ENCODE results near the gene PITPNB. TPM values are rescaled to one million over a fixed set of nuclear protein-coding genes. Genes with fewer than 3 reads are reported as not detected.

PITPNB gene
- total and polyA plus RNA-seq, 2 experiments from 2014 or later = 50.9 to 56.0 TPM

DNA sequence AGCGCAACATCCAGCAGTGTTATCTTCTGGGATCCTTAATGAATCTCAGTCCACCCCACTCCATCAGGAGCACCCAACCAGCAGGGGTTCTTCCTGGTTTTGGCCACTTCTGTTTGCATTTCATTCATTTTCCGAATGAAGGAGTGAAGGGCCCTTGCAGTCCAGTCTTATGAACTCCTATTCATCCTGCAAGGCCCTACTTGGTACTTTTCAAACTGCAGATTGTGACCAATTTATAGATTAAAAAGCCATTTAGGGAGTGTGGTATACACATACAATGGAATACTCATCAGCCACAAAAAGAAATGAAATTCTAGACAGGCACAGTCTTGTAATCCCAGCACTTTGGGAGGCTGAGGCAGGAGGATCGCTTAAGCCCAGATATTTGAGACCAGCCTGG, 107.3 kb downstream of the PITPNB start:
- Histone ChIP-seq H2AFZ (no peak overlapping the region), H3K4me2 (no peak overlapping the region), H3K27ac (ENCODE audit: low read depth) (no peak overlapping the region), H3F3A (replicated peaks; ENCODE audit: low read depth) (0 out of 2 replicates have a peak, but pooled peaks cover 7% of the 10 kb centered on the region), H3K79me2 (replicated peaks; ENCODE audit: insufficient read depth) (no peaks in the 10 kb centered on the region), H4K20me1 (replicated peaks; ENCODE audit: insufficient read depth) (no peaks in the 10 kb centered on the region), H3K4me1 (ENCODE audit: insufficient read depth) (no peaks in the 10 kb centered on the region), H3K9me2 (ENCODE audit: insufficient read depth) (no peaks in the 10 kb centered on the region), H3K4me3 (no peak overlapping the region), H3K36me3 (ENCODE audit: insufficient read depth) (no peaks in the 10 kb centered on the region; the same call in 1 of the 2 replicates), H3K27me3 (ENCODE audit: insufficient read depth) (no peaks in the 10 kb centered on the region)
- Mint-ChIP-seq H3K4me1 (peaks cover 20% of the 10 kb centered on the region), H3K4me3 (no peak overlapping the region), H3K36me3 (ENCODE audit: low read depth) (no peaks in the 10 kb centered on the region), H3K27me3 (ENCODE audit: insufficient read depth, low read depth, poor library complexity) (peaks cover 7% of the 10 kb centered on the region), H3K9me3 (no peaks in the 10 kb centered on the region), H3K27ac (no peak overlapping the region)
- DNase-seq (ENCODE audit: low spot score) (no peak), ATAC-seq (no peak)
- TF ChIP-seq JUNB (IDR thresholded peaks at IDR 0.05; ENCODE audit: unreplicated experiment) = no peak
- TF ChIP-seq, protein P1, sequence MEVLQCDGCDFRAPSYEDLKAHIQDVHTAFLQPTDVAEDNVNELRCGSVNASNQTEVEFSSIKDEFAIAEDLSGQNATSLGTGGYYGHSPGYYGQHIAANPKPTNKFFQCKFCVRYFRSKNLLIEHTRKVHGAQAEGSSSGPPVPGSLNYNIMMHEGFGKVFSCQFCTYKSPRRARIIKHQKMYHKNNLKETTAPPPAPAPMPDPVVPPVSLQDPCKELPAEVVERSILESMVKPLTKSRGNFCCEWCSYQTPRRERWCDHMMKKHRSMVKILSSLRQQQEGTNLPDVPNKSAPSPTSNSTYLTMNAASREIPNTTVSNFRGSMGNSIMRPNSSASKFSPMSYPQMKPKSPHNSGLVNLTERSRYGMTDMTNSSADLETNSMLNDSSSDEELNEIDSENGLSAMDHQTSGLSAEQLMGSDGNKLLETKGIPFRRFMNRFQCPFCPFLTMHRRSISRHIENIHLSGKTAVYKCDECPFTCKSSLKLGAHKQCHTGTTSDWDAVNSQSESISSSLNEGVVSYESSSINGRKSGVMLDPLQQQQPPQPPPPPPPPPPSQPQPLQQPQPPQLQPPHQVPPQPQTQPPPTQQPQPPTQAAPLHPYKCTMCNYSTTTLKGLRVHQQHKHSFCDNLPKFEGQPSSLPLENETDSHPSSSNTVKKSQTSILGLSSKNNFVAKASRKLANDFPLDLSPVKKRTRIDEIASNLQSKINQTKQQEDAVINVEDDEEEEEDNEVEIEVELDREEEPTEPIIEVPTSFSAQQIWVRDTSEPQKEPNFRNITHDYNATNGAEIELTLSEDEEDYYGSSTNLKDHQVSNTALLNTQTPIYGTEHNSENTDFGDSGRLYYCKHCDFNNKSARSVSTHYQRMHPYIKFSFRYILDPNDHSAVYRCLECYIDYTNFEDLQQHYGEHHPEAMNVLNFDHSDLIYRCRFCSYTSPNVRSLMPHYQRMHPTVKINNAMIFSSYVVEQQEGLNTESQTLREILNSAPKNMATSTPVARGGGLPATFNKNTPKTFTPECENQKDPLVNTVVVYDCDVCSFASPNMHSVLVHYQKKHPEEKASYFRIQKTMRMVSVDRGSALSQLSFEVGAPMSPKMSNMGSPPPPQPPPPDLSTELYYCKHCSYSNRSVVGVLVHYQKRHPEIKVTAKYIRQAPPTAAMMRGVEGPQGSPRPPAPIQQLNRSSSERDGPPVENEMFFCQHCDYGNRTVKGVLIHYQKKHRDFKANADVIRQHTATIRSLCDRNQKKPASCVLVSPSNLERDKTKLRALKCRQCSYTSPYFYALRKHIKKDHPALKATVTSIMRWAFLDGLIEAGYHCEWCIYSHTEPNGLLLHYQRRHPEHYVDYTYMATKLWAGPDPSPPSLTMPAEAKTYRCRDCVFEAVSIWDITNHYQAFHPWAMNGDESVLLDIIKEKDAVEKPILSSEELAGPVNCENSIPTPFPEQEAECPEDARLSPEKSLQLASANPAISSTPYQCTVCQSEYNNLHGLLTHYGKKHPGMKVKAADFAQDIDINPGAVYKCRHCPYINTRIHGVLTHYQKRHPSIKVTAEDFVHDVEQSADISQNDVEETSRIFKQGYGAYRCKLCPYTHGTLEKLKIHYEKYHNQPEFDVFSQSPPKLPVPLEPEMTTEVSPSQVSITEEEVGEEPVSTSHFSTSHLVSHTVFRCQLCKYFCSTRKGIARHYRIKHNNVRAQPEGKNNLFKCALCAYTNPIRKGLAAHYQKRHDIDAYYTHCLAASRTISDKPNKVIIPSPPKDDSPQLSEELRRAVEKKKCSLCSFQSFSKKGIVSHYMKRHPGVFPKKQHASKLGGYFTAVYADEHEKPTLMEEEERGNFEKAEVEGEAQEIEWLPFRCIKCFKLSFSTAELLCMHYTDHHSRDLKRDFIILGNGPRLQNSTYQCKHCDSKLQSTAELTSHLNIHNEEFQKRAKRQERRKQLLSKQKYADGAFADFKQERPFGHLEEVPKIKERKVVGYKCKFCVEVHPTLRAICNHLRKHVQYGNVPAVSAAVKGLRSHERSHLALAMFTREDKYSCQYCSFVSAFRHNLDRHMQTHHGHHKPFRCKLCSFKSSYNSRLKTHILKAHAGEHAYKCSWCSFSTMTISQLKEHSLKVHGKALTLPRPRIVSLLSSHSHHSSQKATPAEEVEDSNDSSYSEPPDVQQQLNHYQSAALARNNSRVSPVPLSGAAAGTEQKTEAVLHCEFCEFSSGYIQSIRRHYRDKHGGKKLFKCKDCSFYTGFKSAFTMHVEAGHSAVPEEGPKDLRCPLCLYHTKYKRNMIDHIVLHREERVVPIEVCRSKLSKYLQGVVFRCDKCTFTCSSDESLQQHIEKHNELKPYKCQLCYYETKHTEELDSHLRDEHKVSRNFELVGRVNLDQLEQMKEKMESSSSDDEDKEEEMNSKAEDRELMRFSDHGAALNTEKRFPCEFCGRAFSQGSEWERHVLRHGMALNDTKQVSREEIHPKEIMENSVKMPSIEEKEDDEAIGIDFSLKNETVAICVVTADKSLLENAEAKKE (CRISPR knock-in tag; IDR thresholded peaks at IDR 0.05) = no peak
- TF ChIP-seq CREB1 (CRISPR knock-in tag; IDR thresholded peaks at IDR 0.05; ENCODE audit: low read depth) = no peak
- TF ChIP-seq, protein P2, sequence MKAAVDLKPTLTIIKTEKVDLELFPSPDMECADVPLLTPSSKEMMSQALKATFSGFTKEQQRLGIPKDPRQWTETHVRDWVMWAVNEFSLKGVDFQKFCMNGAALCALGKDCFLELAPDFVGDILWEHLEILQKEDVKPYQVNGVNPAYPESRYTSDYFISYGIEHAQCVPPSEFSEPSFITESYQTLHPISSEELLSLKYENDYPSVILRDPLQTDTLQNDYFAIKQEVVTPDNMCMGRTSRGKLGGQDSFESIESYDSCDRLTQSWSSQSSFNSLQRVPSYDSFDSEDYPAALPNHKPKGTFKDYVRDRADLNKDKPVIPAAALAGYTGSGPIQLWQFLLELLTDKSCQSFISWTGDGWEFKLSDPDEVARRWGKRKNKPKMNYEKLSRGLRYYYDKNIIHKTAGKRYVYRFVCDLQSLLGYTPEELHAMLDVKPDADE (IDR thresholded peaks at IDR 0.05) = no peak
- TF ChIP-seq ZNF114 (CRISPR knock-in tag; IDR thresholded peaks at IDR 0.05) = no peak
- no peak for TF ChIP-seq ZNF331 (CRISPR knock-in tag; IDR thresholded peaks at IDR 0.05; ENCODE audit: low read depth)
- no peak for TF ChIP-seq POLR2AphosphoS5 (IDR thresholded peaks at IDR 0.05; ENCODE audit: low read depth)
- TF ChIP-seq, protein P3, sequence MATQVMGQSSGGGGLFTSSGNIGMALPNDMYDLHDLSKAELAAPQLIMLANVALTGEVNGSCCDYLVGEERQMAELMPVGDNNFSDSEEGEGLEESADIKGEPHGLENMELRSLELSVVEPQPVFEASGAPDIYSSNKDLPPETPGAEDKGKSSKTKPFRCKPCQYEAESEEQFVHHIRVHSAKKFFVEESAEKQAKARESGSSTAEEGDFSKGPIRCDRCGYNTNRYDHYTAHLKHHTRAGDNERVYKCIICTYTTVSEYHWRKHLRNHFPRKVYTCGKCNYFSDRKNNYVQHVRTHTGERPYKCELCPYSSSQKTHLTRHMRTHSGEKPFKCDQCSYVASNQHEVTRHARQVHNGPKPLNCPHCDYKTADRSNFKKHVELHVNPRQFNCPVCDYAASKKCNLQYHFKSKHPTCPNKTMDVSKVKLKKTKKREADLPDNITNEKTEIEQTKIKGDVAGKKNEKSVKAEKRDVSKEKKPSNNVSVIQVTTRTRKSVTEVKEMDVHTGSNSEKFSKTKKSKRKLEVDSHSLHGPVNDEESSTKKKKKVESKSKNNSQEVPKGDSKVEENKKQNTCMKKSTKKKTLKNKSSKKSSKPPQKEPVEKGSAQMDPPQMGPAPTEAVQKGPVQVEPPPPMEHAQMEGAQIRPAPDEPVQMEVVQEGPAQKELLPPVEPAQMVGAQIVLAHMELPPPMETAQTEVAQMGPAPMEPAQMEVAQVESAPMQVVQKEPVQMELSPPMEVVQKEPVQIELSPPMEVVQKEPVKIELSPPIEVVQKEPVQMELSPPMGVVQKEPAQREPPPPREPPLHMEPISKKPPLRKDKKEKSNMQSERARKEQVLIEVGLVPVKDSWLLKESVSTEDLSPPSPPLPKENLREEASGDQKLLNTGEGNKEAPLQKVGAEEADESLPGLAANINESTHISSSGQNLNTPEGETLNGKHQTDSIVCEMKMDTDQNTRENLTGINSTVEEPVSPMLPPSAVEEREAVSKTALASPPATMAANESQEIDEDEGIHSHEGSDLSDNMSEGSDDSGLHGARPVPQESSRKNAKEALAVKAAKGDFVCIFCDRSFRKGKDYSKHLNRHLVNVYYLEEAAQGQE (IDR thresholded peaks at IDR 0.05; ENCODE audit: unreplicated experiment) = no peak
- no peak for TF ChIP-seq NANOG (IDR thresholded peaks at IDR 0.05; ENCODE audit: borderline replicate concordance)
- no peak for TF ChIP-seq STAT1 (IDR thresholded peaks at IDR 0.05; ENCODE audit: unreplicated experiment)
- no peak for TF ChIP-seq EZH2 (IDR thresholded peaks at IDR 0.05; ENCODE audit: low read depth, unreplicated experiment)
- no peak for TF ChIP-seq EZH2phosphoT487 (IDR thresholded peaks at IDR 0.05; ENCODE audit: unreplicated experiment)
- TF ChIP-seq, protein P4, sequence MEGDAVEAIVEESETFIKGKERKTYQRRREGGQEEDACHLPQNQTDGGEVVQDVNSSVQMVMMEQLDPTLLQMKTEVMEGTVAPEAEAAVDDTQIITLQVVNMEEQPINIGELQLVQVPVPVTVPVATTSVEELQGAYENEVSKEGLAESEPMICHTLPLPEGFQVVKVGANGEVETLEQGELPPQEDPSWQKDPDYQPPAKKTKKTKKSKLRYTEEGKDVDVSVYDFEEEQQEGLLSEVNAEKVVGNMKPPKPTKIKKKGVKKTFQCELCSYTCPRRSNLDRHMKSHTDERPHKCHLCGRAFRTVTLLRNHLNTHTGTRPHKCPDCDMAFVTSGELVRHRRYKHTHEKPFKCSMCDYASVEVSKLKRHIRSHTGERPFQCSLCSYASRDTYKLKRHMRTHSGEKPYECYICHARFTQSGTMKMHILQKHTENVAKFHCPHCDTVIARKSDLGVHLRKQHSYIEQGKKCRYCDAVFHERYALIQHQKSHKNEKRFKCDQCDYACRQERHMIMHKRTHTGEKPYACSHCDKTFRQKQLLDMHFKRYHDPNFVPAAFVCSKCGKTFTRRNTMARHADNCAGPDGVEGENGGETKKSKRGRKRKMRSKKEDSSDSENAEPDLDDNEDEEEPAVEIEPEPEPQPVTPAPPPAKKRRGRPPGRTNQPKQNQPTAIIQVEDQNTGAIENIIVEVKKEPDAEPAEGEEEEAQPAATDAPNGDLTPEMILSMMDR (conservative IDR thresholded peaks at IDR 0.05; ENCODE audit: low read depth in 2 of 2) = no peak
